OCI-LY1 (cell line): ENCODE data around the gene KIF25.

Experiments
- H2AFZ ChIP-seq: fragments of 200-600 bp; sonication (generic), shearing (Covaris generic); 2 replicates; pipeline ENCODE4 v1.6.0; 2014; ENCODE audit warnings: antibody characterized with exemption, mild to moderate bottlenecking, low read length
- H3F3A ChIP-seq: fragments of 200-600 bp; sonication (generic), shearing (Covaris generic); 2 replicates; pipeline ENCODE4 v1.6.0; 2014; ENCODE audit warnings: mild to moderate bottlenecking, antibody characterized with exemption, low read length, moderate library complexity; ENCODE audit not compliant: insufficient read depth
- H3K27ac ChIP-seq: fragments of 200-600 bp; sonication (generic); 2 replicates; pipeline ENCODE4 v1.5.1; 2014; ENCODE audit warnings: low read length, mixed run types, mild to moderate bottlenecking, low read depth; ENCODE audit not compliant: poor library complexity, severe bottlenecking
- H3K27me3 ChIP-seq: fragments of 200-600 bp; sonication (generic); 2 replicates; pipeline ENCODE4 v1.6.0; 2014; ENCODE audit warnings: antibody characterized with exemption, mild to moderate bottlenecking, low read length, moderate library complexity; ENCODE audit not compliant: insufficient read depth
- H3K36me3 ChIP-seq: fragments of 200-600 bp; sonication (generic); 2 replicates; pipeline ENCODE4 v1.6.1; 2014; ENCODE audit warnings: mild to moderate bottlenecking, antibody characterized with exemption, low read length, moderate library complexity, mixed read lengths; ENCODE audit not compliant: insufficient read depth
- H3K4me1 ChIP-seq: fragments of 200-600 bp; sonication (generic); 2 replicates; pipeline ENCODE4 v1.5.1; 2014; ENCODE audit warnings: mild to moderate bottlenecking, low read length, moderate library complexity; ENCODE audit not compliant: insufficient read depth, severe bottlenecking
- H3K4me2 ChIP-seq: fragments of 200-600 bp; sonication (generic), shearing (Covaris generic); 2 replicates; pipeline ENCODE4 v1.6.1; 2014; ENCODE audit warnings: low read length
- H3K4me3 ChIP-seq: fragments of 200-600 bp; sonication (generic); 2 replicates; pipeline ENCODE4 v1.5.1; 2014; ENCODE audit warnings: low read length, low read depth, mild to moderate bottlenecking, mixed read lengths; ENCODE audit not compliant: poor library complexity, severe bottlenecking
- H3K79me2 ChIP-seq: fragments of 200-600 bp; shearing (Covaris generic); 2 replicates; pipeline ENCODE4 v1.6.1; 2016; ENCODE audit warnings: mixed run types, low read length, mixed read lengths; ENCODE audit not compliant: insufficient read depth
- H3K9ac ChIP-seq: fragments of 200-600 bp; sonication (generic), shearing (Covaris generic); 2 replicates; pipeline ENCODE4 v1.6.1; 2014; ENCODE audit warnings: mild to moderate bottlenecking, low read length, mixed read lengths
- H3K9me2 ChIP-seq: fragments of 200-600 bp; sonication (generic), shearing (Covaris generic); 2 replicates; pipeline ENCODE4 v1.6.1; 2014; ENCODE audit warnings: low read depth, mild to moderate bottlenecking, low read length, mixed read lengths
- H3K9me3 ChIP-seq: fragments of 200-600 bp; shearing (Covaris generic); 2 replicates; pipeline ENCODE4 v1.6.1; 2014; ENCODE audit warnings: low read length, mixed read lengths
- H4K20me1 ChIP-seq: fragments of 200-600 bp; sonication (generic), shearing (Covaris generic); 2 replicates; pipeline ENCODE4 v1.6.0; 2016; ENCODE audit warnings: mild to moderate bottlenecking, low read length; ENCODE audit not compliant: insufficient read depth
- CTCF ChIP-seq: fragments of 200-600 bp; sonication (generic), shearing (Covaris generic); IDR thresholded peaks from 2 replicates; pipeline ENCODE4 v1.5.1; 2017; ENCODE audit warnings: mild to moderate bottlenecking, antibody characterized with exemption, low read length, moderate library complexity, mixed read lengths
- EZH2 ChIP-seq: fragments of 200-600 bp; sonication (generic), shearing (Covaris generic); IDR thresholded peaks from 2 replicates; pipeline ENCODE4 v1.8.0; 2017; ENCODE audit warnings: borderline replicate concordance, mixed run types, mild to moderate bottlenecking, antibody characterized with exemption, low read length, moderate library complexity, mixed read lengths

The KIF25 gene

GRCh38 chr6:167993831-167994230, 3.6 kb upstream of the KIF25 start:
- Histone ChIP-seq H3K79me2 (no peaks in the 10 kb centered on the region), H3K9ac (no peak overlapping the region), H3K27me3 (peaks cover 2% of the 10 kb centered on the region; the same call in 1 of the 2 replicates), H3K9me2 (no peaks in the 10 kb centered on the region), H4K20me1 (no peaks in the 10 kb centered on the region), H3K4me2 (no peak overlapping the region), H3K4me3 (no peak overlapping the region), H3K4me1 (no peaks in the 10 kb centered on the region), H3K36me3 (no peaks in the 10 kb centered on the region), H3K9me3 (no peaks in the 10 kb centered on the region), H2AFZ (no peak overlapping the region), H3F3A (no peaks in the 10 kb centered on the region), H3K27ac (no peak overlapping the region)
- TF ChIP-seq EZH2 (no peak), CTCF (no peak)

GRCh38 chr6:167995302-167995701, 2.2 kb upstream of the KIF25 start:
- Histone ChIP-seq H3K4me1 (no peaks in the 10 kb centered on the region), H3K9ac (no peak overlapping the region), H3K79me2 (no peaks in the 10 kb centered on the region), H3F3A (no peaks in the 10 kb centered on the region), H2AFZ (no peak overlapping the region), H3K27me3 (no peaks in the 10 kb centered on the region), H3K9me3 (no peaks in the 10 kb centered on the region), H3K4me2 (no peak overlapping the region), H3K27ac (no peak overlapping the region), H3K4me3 (no peak overlapping the region), H3K9me2 (no peaks in the 10 kb centered on the region), H3K36me3 (no peaks in the 10 kb centered on the region), H4K20me1 (no peaks in the 10 kb centered on the region)
- TF ChIP-seq EZH2 (no peak), CTCF (no peak)

- H3K36me3 ChIP-seq = no peaks in the 10 kb centered on the region
- H3K9me2 ChIP-seq = no peaks in the 10 kb centered on the region
- no peak overlapping the region for H2AFZ ChIP-seq
- no peaks in the 10 kb centered on the region for H3K4me1 ChIP-seq
- H3K4me3 ChIP-seq = no peak overlapping the region
- H3K27me3 ChIP-seq = no peaks in the 10 kb centered on the region
- H3K9me3 ChIP-seq = no peaks in the 10 kb centered on the region
- H4K20me1 ChIP-seq = no peaks in the 10 kb centered on the region
- H3F3A ChIP-seq = no peaks in the 10 kb centered on the region
- TF ChIP-seq EZH2 (no peak), CTCF (no peak)
- no peaks in the 10 kb centered on the region for H3K79me2 ChIP-seq
- H3K9ac ChIP-seq = no peak overlapping the region
- no peak overlapping the region for H3K4me2 ChIP-seq
- H3K27ac ChIP-seq = no peak overlapping the region
Observed at GRCh38 chr6:167995731-167996151, 1.7 kb upstream of the KIF25 start.
